ENCODE data around the gene TUBG2.

Gene TUBG2

GRCh38 chr17:42702446-42702845, 43.4 kb downstream of the TUBG2 start:
- TF ChIP-seq, protein P1, sequence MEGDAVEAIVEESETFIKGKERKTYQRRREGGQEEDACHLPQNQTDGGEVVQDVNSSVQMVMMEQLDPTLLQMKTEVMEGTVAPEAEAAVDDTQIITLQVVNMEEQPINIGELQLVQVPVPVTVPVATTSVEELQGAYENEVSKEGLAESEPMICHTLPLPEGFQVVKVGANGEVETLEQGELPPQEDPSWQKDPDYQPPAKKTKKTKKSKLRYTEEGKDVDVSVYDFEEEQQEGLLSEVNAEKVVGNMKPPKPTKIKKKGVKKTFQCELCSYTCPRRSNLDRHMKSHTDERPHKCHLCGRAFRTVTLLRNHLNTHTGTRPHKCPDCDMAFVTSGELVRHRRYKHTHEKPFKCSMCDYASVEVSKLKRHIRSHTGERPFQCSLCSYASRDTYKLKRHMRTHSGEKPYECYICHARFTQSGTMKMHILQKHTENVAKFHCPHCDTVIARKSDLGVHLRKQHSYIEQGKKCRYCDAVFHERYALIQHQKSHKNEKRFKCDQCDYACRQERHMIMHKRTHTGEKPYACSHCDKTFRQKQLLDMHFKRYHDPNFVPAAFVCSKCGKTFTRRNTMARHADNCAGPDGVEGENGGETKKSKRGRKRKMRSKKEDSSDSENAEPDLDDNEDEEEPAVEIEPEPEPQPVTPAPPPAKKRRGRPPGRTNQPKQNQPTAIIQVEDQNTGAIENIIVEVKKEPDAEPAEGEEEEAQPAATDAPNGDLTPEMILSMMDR (conservative IDR thresholded peaks at IDR 0.05; ENCODE audit: low read length), result no peak
- no peak for TF ChIP-seq EZH2phosphoT487 (IDR thresholded peaks at IDR 0.05; ENCODE audit: borderline replicate concordance)
- Histone ChIP-seq H3K27me3 (ENCODE audit: insufficient read depth, low read length, poor library complexity, severe bottlenecking) (no peaks in the 10 kb centered on the region), H4K20me1 (ENCODE audit: insufficient read depth, low read length, poor library complexity, severe bottlenecking) (peaks cover 4% of the 10 kb centered on the region), H3K9ac (ENCODE audit: low read depth, low read length, poor library complexity, severe bottlenecking) (no peak overlapping the region), H3K4me3 (ENCODE audit: low read length, poor library complexity, severe bottlenecking) (no peak overlapping the region), H3K9me3 (ENCODE audit: insufficient read depth, low read depth, low read length) (no peaks in the 10 kb centered on the region), H3K79me2 (ENCODE audit: insufficient read depth, low read length) (no peaks in the 10 kb centered on the region), H3F3A (ENCODE audit: low read depth) (no peaks in the 10 kb centered on the region), H3K36me3 (ENCODE audit: insufficient read depth, low read length) (peaks cover 27% of the 10 kb centered on the region; the same call in 1 of the 2 replicates), H3K9me2 (replicated peaks; ENCODE audit: low read depth, low read length) (no peaks in the 10 kb centered on the region), H2AFZ (ENCODE audit: low read length) (no peak overlapping the region), H3K4me2 (ENCODE audit: low read depth, low read length, poor library complexity, severe bottlenecking) (no peak overlapping the region), H3K4me1 (ENCODE audit: insufficient read depth, low read length, poor library complexity, severe bottlenecking) (peaks cover 6% of the 10 kb centered on the region)

- H3K36me3 ChIP-seq (ENCODE audit: insufficient read depth, low read length), result peaks cover 45% of the 10 kb centered on the region; the same call in 1 of the 2 replicates
- no peak overlapping the region for H3K9ac ChIP-seq (ENCODE audit: low read depth, low read length, poor library complexity, severe bottlenecking)
- no peaks in the 10 kb centered on the region for H3K9me2 ChIP-seq (replicated peaks; ENCODE audit: low read depth, low read length)
- peaks cover 4% of the 10 kb centered on the region for H4K20me1 ChIP-seq (ENCODE audit: insufficient read depth, low read length, poor library complexity, severe bottlenecking)
- H3K79me2 ChIP-seq (ENCODE audit: insufficient read depth, low read length), result no peaks in the 10 kb centered on the region
- no peak overlapping the region for H3K4me3 ChIP-seq (ENCODE audit: low read length, poor library complexity, severe bottlenecking)
- H3K4me1 ChIP-seq (ENCODE audit: insufficient read depth, low read length, poor library complexity, severe bottlenecking), result peaks cover 7% of the 10 kb centered on the region
- no peak overlapping the region for H2AFZ ChIP-seq (ENCODE audit: low read length)
- H3F3A ChIP-seq (ENCODE audit: low read depth), result no peaks in the 10 kb centered on the region
- H3K27me3 ChIP-seq (ENCODE audit: insufficient read depth, low read length, poor library complexity, severe bottlenecking), result no peaks in the 10 kb centered on the region
- no peak for TF ChIP-seq EZH2phosphoT487 (IDR thresholded peaks at IDR 0.05; ENCODE audit: borderline replicate concordance)
- TF ChIP-seq, protein P1 (conservative IDR thresholded peaks at IDR 0.05; ENCODE audit: low read length), result no peak
- no peaks in the 10 kb centered on the region for H3K9me3 ChIP-seq (ENCODE audit: insufficient read depth, low read depth, low read length)
- no peak overlapping the region for H3K4me2 ChIP-seq (ENCODE audit: low read depth, low read length, poor library complexity, severe bottlenecking)
Measured at GRCh38 chr17:42704490-42704836, 45.4 kb downstream of the TUBG2 start.

DNA sequence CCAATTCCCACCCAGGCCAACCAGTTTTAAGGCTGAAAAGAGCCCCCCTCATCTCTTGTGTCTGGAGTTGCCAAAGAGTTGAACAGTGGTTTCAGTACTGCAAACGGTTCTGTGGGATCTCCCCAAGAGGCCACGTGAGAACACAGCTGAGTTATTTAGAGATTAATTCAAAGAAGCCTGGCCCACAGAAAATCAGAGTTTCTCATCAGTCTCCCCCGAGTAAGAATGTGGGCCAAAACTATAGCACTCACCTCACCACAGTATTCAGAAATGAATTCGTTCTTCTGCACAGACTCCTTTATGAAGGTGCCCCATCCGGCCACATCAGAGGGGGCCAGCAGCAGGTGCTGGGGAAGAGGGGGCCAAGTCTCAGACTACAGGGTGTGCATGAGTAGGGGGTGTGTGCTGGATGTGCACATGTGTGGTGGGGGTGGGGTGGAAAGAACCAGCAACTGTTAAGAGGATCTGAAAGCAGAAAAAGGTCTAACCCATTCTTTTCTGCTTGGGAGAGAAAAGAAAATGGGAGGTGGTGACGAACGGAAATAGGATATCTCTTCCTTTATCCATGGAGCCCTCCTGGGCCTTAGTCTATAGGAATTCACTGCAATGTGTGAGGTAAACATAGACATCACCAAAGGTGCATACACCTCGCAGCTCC, 45.9 kb downstream of the TUBG2 start:
- Histone ChIP-seq H3F3A (ENCODE audit: low read depth) (no peaks in the 10 kb centered on the region), H3K9me2 (replicated peaks; ENCODE audit: low read depth, low read length) (no peaks in the 10 kb centered on the region), H3K79me2 (ENCODE audit: insufficient read depth, low read length) (no peaks in the 10 kb centered on the region), H3K27me3 (ENCODE audit: insufficient read depth, low read length, poor library complexity, severe bottlenecking) (no peaks in the 10 kb centered on the region), H3K36me3 (ENCODE audit: insufficient read depth, low read length) (peaks cover 50% of the 10 kb centered on the region; the same call in 1 of the 2 replicates), H3K9ac (ENCODE audit: low read depth, low read length, poor library complexity, severe bottlenecking) (no peak overlapping the region), H3K4me3 (ENCODE audit: low read length, poor library complexity, severe bottlenecking) (no peak overlapping the region), H2AFZ (ENCODE audit: low read length) (no peak overlapping the region), H3K4me2 (ENCODE audit: low read depth, low read length, poor library complexity, severe bottlenecking) (no peak overlapping the region), H4K20me1 (ENCODE audit: insufficient read depth, low read length, poor library complexity, severe bottlenecking) (peaks cover 4% of the 10 kb centered on the region), H3K4me1 (ENCODE audit: insufficient read depth, low read length, poor library complexity, severe bottlenecking) (peaks cover 7% of the 10 kb centered on the region), H3K9me3 (ENCODE audit: insufficient read depth, low read depth, low read length) (no peaks in the 10 kb centered on the region)
- TF ChIP-seq, protein P1 (conservative IDR thresholded peaks at IDR 0.05; ENCODE audit: low read length), result no peak
- no peak for TF ChIP-seq EZH2phosphoT487 (IDR thresholded peaks at IDR 0.05; ENCODE audit: borderline replicate concordance)

Measured in Loucy (cell line).